Gastroesophageal sphincter (tissue), 3 donors: ENCODE results near the gene MTIF2.

ENCODE experiments used
- CTCF ChIP-seq, 4 experiments: fragments of 200-600 bp in 2 of 4; fragments of 450-650 bp in 2 of 4; sonication (generic) in 1 of 4; IDR thresholded peaks; one replicate each; pipeline ENCODE4 v1.5.1; 2017 to 2019; ENCODE audit warnings: antibody characterized with exemption in 4 of 4, mild to moderate bottlenecking in 2 of 4, moderate library complexity in 2 of 4
- EP300 ChIP-seq: sonication (generic); formaldehyde crosslinking; IDR thresholded peaks from one replicate; pipeline ENCODE4 v1.6.1; 2017; ENCODE audit warnings: antibody characterized with exemption, mild to moderate bottlenecking

GRCh38 chr2:55242617-55243016, 26.4 kb downstream of the MTIF2 start:
- TF ChIP-seq CTCF (IDR thresholded peaks at IDR 0.05) (no peak), EP300 (no peak)
